Suprapubic skin (tissue), 4 donors: Measurements from ENCODE around the gene PLXDC1. TPM values are rescaled to one million over a fixed set of nuclear protein-coding genes. Genes with fewer than 3 reads are reported as not detected.

ENCODE experiments used
- DNase-seq, 2 donors: peaks; one replicate each; pipeline ENCODE4 v3.0.0-alpha.2; 2019; ENCODE audit warnings: low spot score in 2 of 2
- H3K27ac ChIP-seq: fragments of 200-600 bp; sonication (generic); one replicate; pipeline ENCODE4 v1.5.1; 2019
- H3K27me3 ChIP-seq: fragments of 200-600 bp; sonication (generic); one replicate; pipeline ENCODE4 v1.5.1; 2019
- H3K36me3 ChIP-seq: fragments of 200-600 bp; sonication (generic); one replicate; pipeline ENCODE4 v1.5.1; 2019
- H3K4me1 ChIP-seq: fragments of 200-600 bp; sonication (generic); one replicate; pipeline ENCODE4 v1.5.1; 2019
- H3K4me3 ChIP-seq: fragments of 200-600 bp; sonication (generic); one replicate; pipeline ENCODE4 v1.5.1; 2019; ENCODE audit warnings: mild to moderate bottlenecking
- H3K9me3 ChIP-seq: fragments of 200-600 bp; sonication (generic); one replicate; pipeline ENCODE4 v1.5.1; 2019
- CTCF ChIP-seq, 2 donors: fragments of 200-600 bp in 1 of 2; fragments of 450-650 bp in 1 of 2; sonication (generic) in 1 of 2; IDR thresholded peaks; one replicate each; pipeline ENCODE4 v1.5.1; 2016 to 2019; ENCODE audit warnings: antibody characterized with exemption in 2 of 2, mild to moderate bottlenecking in 1 of 2, moderate library complexity in 1 of 2
- EP300 ChIP-seq: sonication (generic); formaldehyde crosslinking; IDR thresholded peaks from one replicate; pipeline ENCODE4 v1.6.1; 2017; ENCODE audit warnings: antibody characterized with exemption
- POLR2A ChIP-seq, 2 donors: fragments of 450-650 bp; IDR thresholded peaks; one replicate each; pipeline ENCODE4 v1.6.1; 2017; ENCODE audit warnings: antibody characterized with exemption in 2 of 2, mild to moderate bottlenecking in 2 of 2, moderate library complexity in 2 of 2
- POLR2AphosphoS5 ChIP-seq, 3 donors: sonication (generic); formaldehyde crosslinking; IDR thresholded peaks; one replicate each; pipeline ENCODE4 v1.6.1; 2017; ENCODE audit warnings: antibody characterized with exemption in 3 of 3
- WGBS: methylation state at CpG from one replicate; pipeline ENCODE4 v1.1.5; 2018; 5-methylcytosine and 5-hydroxymethylcytosine counted together
- total RNA-seq, 4 donors: library from RNA; depleted of rRNA; stranded (reverse); fragments of >200 nt; gene quantifications; one replicate each; pipeline ENCODE4 v1.1.0, GENCODE V29; 2016

The PLXDC1 gene
- total RNA-seq, 4 donors from 2014 or later = 5.3 to 14.1 (median 6.3) TPM

GRCh38 chr17:39181303-39181702, 29.9 kb upstream of the PLXDC1 start:
- no peak overlapping the region for H3K27ac ChIP-seq
- 87% methylated on average over 5 of the region's 5 CpGs for WGBS
- TF ChIP-seq CTCF (IDR thresholded peaks at IDR 0.05) (no peak), POLR2A (IDR thresholded peaks at IDR 0.05) (no peak), POLR2AphosphoS5 (IDR thresholded peaks at IDR 0.05) (no peak), EP300 (no peak)
- H3K9me3 ChIP-seq = no peaks in the 10 kb centered on the region
- H3K36me3 ChIP-seq = peaks cover 67% of the 10 kb centered on the region
- peaks cover 11% of the 10 kb centered on the region for H3K4me1 ChIP-seq
- DNase-seq = no peak
- H3K4me3 ChIP-seq = no peak overlapping the region
- H3K27me3 ChIP-seq = no peaks in the 10 kb centered on the region

GRCh38 chr17:39178536-39178935, 27.1 kb upstream of the PLXDC1 start:
- Histone ChIP-seq H3K4me3 (no peak overlapping the region), H3K27ac (peak overlapping the region; percentile 59), H3K27me3 (no peaks in the 10 kb centered on the region), H3K4me1 (peaks cover 11% of the 10 kb centered on the region), H3K36me3 (peaks cover 42% of the 10 kb centered on the region), H3K9me3 (no peaks in the 10 kb centered on the region)
- 46% methylated on average over 4 of the region's 4 CpGs for WGBS
- no peak for TF ChIP-seq EP300
- TF ChIP-seq POLR2A (IDR thresholded peaks at IDR 0.05) = no peak
- DNase-seq = no peak

GRCh38 chr17:39177256-39177655, 25.8 kb upstream of the PLXDC1 start:
- H3K4me3 ChIP-seq = no peak overlapping the region
- no peak overlapping the region for H3K27ac ChIP-seq
- peaks cover 34% of the 10 kb centered on the region for H3K36me3 ChIP-seq
- 85% methylated on average over 11 of the region's 12 CpGs for WGBS
- peaks cover 11% of the 10 kb centered on the region for H3K4me1 ChIP-seq
- H3K9me3 ChIP-seq = no peaks in the 10 kb centered on the region
- DNase-seq = no peak
- no peaks in the 10 kb centered on the region for H3K27me3 ChIP-seq
- no peak for TF ChIP-seq CTCF (IDR thresholded peaks at IDR 0.05)
- no peak for TF ChIP-seq POLR2A (IDR thresholded peaks at IDR 0.05)
- no peak for TF ChIP-seq EP300
- no peak for TF ChIP-seq POLR2AphosphoS5 (IDR thresholded peaks at IDR 0.05)

GRCh38 chr17:39175695-39176093, 24.3 kb upstream of the PLXDC1 start:
- Histone ChIP-seq H3K4me3 (no peak overlapping the region), H3K4me1 (peaks cover 11% of the 10 kb centered on the region), H3K36me3 (peaks cover 23% of the 10 kb centered on the region), H3K27ac (no peak overlapping the region), H3K9me3 (no peaks in the 10 kb centered on the region), H3K27me3 (no peaks in the 10 kb centered on the region)
- TF ChIP-seq CTCF (IDR thresholded peaks at IDR 0.05) (no peak), POLR2A (IDR thresholded peaks at IDR 0.05) (no peak), POLR2AphosphoS5 (IDR thresholded peaks at IDR 0.05) (no peak), EP300 (no peak)
- WGBS = 87% methylated on average over 3 of the region's 10 CpGs
- DNase-seq = no peak

GRCh38 chr17:39174920-39175694, 23.7 kb upstream of the PLXDC1 start:
- Histone ChIP-seq H3K4me1 (peaks cover 11% of the 10 kb centered on the region), H3K27me3 (no peaks in the 10 kb centered on the region), H3K36me3 (peaks cover 18% of the 10 kb centered on the region), H3K4me3 (no peak overlapping the region), H3K9me3 (no peaks in the 10 kb centered on the region), H3K27ac (no peak overlapping the region)
- DNase-seq = peak; percentile 88 to 91
- WGBS = 62% methylated on average over 27 of the region's 35 CpGs
- no peak for TF ChIP-seq EP300
- TF ChIP-seq CTCF (IDR thresholded peaks at IDR 0.05) = peak; percentile 33 to 87
